ENCODE data around the gene KIRREL3. TPM values are rescaled to one million over a fixed set of nuclear protein-coding genes. Genes with fewer than 3 reads are reported as not detected.

KIRREL3 gene
- total RNA-seq, 2 donors from 2014 or later = 1.2 to 1.3 TPM

DNA sequence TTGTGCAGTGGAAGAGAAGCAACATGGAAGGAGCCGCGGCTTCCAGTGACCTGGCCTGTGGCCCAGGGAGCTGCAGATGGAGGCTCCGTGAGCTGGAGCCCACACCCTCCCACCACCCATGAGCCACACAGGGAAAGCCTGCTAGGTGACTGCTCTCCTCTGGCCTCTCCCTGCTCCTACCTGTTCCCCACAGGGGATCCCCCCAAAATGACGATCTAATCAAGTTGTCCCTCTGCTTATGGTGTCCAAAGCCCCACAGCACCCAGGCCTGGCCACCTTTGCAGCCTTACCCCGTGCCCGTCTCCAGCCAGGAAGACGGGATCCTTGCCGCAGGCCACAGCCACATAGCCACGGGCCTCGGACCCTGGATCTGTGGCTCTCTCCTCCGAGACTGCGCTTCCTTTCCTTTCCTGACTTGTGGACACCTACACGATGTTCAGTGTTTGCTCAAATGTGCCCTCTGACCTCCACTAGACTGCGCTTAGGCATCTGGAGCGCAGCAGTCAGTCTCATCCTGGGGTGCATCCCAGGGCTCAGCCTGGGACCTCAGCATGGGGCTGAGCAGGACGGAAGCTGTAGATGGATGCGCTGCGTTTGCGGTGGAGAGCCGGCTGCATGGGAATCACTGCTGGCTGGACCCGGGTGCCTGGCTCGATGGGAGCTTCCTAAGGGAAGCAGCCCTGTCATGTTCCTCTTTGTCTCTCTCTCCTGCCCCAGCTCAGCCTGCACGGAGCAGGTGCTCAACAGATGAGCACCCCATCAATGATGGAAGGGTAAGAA, 511.8 kb downstream of the KIRREL3 start:
- intact Hi-C loops (cut with DNase I, micrococcal nuclease) = loop anchor here in 1 of 2 donors (10.0 kb wide), 1 partner anchor 184 kb away; the partner anchor contains the start of gene DCPS

DNA sequence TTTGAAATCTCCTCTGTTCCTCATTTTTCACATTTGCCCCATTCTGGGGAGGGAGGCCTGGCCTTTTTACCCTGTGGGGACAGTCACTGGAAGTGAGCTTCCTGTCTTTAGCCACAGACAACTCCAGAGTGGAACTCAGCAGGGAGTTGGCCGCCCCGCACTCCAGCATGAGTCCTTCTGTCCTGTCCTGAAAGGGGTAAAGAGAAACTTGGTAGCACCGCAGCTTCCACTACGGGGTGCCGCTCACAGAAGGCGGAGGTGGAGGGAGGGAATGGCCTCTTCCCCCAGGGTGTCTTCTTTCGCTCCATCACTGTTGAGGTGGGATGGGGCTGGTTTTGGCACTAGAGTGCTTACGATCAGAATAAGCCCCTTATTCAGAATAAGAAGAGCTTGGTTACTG, 512.9 kb downstream of the KIRREL3 start:
- ATAC-seq = no peak
- no peak for DNase-seq
- intact Hi-C loops (cut with DNase I, micrococcal nuclease) = loop anchor here in 1 of 2 donors (10.0 kb wide), 1 partner anchor 183 kb away; the partner anchor contains the start of gene DCPS

More for the DNA sequence above, 511.8 kb downstream of the KIRREL3 start:
- ATAC-seq (no peak), DNase-seq (no peak)

DNA sequence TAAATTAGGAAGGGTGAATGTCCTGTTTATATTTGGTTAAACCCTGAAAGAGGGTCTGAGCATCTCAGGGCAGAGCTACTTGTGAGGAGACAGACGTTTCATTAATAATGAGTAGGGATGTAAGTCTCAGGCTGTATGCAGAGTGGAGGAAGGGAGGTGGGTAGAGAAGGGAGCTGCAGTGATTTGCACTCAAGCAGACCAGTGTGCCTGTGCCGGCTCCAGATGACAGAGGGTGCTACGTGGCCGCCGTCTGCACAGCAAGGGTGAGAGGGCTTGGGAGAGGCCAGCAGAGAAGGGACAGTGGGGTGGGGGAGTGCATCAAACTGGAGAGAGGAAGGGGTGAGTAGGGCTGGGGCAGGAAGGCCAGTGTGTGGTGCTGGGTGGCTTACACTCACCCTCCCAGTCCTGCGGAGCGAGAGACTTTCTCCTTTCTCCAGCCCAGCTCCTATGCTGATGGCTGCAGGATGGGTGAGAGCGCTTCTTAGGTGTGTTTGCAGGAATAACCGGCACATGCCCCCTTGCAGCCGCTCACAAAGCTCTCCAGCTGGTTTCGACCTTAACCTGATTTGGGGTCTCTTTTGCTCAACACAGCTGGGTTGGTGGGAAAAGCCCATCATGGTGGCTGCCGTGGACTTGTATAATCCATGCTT, 514.5 kb downstream of the KIRREL3 start:
- intact Hi-C loops (cut with DNase I, micrococcal nuclease) = loop anchor here in 1 of 2 donors (10.0 kb wide), 1 partner anchor 181 kb away; the partner anchor contains the start of gene DCPS
- no peak for DNase-seq
- ATAC-seq = no peak

DNA sequence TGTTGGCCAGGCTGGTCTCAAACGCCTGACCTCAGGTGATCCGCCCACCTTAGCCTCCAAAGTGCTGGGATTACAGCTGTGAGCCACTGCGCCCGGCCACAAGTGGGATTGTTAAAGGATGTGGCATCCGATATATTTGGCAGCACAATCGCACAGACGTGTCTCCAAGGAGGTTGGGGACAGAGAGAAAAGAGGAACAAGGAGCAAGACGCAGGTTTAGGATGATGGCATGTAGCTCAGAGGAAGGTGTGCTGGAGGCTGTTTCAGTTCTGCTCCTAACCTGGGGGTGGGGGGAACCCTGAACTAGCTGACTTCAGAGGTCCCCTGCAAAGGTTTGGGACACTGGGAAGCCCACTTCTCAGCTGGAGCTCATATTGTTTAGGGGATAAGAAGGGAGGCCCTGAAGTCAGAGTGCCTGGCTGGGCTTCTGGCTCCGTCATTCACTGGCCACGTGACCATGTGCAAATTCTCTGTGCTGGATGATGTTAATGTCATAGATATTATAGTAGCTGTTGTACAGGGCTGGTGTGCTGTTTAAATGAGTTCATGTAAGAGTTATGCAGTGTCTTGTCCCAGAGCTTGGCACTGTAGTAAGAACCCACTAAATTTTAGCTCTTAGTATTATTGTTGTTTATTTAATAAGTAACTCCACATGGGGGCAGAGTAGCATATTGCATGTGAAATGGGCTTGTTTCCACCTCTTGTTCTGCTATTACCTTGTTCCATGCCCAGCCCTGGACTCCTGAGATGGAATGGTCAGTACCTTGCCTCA, 515.4 kb downstream of the KIRREL3 start:
- no peak for ATAC-seq

DNA sequence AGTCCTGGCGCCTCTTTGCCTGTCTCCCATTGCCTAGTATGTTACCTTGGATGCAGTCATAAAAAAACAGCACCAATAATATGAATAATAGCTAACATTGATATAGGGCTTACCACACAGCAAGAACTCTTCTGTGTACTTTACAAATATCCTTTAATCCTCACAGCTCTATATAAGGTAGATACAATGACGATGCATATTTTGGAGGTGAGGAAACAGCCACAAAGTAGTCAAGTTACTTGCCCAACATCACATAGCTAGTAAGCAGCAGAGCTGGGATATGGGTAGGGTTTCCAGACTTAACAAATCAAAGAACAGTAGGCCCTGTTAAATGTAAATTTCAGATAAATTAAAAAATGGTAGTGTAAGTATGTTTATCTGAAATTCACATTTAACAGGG, 516.3 kb downstream of the KIRREL3 start:
- ATAC-seq (no peak), DNase-seq (no peak)
- intact Hi-C loops (cut with DNase I, micrococcal nuclease) = loop anchor here (5.0 to 10.0 kb wide), 2 partner anchors 42 to 179 kb away; partner anchors contain the start of gene DCPS (in 1 of the 2)

More for the DNA sequence above, 515.4 kb downstream of the KIRREL3 start:
- intact Hi-C loops (cut with DNase I, micrococcal nuclease) = loop anchor here in 1 of 2 donors (10.0 kb wide), 1 partner anchor 180 kb away; the partner anchor contains the start of gene DCPS
- DNase-seq = no peak

DNA sequence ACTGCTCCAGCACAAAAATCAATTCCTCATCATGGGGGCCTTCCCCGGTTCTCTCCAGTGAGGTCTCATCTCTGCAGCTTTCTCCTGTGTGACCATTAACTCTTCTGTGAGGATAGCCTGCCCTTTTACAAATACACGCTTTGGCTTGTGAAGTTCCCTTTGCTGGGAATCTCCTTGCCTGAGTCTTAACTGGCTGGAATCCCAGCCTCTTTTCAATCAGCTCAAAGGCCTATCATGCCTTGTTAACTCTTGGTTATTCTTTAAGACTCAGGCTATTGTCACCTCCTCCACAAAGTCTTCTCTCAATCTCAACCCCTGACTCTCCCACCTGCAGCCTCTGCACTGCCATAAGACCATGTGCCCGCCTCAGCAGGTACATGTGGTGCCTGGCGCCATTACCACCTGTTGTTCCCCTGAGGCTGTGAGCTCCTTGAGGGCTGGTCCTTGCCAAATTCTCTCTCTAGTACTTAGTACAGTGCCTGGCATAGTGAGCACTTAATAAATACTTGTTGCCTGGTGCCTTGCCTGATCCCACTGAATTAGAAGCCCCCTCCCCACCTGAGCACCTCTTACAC, 516.9 kb downstream of the KIRREL3 start:
- ATAC-seq (no peak), DNase-seq (peak in 1 of 2 donors; percentile 1)
- intact Hi-C loops (cut with DNase I, micrococcal nuclease) = loop anchor here (5.0 to 10.0 kb wide), 2 partner anchors 41 to 179 kb away; partner anchors contain the start of gene DCPS (in 1 of the 2)

DNA sequence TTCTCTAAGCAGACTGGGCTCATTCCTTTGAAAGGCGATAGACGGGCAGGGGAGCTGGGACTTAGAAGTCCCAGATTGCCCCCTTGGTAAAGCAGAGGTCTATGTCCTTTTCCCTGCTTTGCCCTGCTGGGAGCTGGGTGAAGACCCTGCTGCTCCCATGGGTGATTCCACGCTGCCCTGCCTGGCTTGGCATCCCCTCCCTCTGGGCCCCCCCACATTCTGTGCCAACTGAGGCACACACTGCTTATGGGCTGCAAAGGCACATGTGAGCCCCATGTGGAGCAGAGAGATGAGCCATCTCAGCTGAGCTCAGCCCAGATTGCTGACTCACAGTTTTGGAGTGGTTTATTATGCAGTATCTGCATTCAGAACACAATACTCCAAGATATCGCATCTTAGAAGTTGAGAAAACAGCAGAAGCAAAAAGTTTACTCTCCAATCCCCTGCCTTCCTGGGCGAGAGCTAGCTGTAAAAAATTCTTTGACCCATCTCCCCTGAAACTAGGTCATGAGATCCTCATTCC, 517.9 kb downstream of the KIRREL3 start:
- intact Hi-C loops (cut with DNase I, micrococcal nuclease) = loop anchor here (5.0 to 10.0 kb wide), 2 partner anchors 40 to 178 kb away; partner anchors contain the start of gene DCPS (in 1 of the 2)
- peak; percentile 1 for DNase-seq
- ATAC-seq = no peak

DNA sequence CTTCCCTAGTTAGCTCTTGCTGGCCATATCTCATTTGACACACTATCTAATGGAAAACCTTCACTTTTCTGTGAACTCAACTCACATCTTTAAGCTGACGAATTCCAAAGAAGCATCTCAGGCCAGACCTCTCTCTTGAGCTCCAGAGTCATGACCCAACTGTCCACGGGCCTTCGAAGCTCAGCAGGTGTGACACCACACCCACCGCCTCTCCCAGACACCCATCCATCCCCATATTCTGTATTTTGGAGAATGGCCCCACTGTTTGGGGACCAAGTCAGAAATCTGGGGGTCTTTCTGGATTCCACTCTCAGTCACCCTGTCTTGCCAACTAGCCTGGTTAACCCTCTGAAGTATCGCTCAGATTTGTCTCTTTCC, 519.3 kb downstream of the KIRREL3 start:
- DNase-seq = no peak
- ATAC-seq = no peak

DNA sequence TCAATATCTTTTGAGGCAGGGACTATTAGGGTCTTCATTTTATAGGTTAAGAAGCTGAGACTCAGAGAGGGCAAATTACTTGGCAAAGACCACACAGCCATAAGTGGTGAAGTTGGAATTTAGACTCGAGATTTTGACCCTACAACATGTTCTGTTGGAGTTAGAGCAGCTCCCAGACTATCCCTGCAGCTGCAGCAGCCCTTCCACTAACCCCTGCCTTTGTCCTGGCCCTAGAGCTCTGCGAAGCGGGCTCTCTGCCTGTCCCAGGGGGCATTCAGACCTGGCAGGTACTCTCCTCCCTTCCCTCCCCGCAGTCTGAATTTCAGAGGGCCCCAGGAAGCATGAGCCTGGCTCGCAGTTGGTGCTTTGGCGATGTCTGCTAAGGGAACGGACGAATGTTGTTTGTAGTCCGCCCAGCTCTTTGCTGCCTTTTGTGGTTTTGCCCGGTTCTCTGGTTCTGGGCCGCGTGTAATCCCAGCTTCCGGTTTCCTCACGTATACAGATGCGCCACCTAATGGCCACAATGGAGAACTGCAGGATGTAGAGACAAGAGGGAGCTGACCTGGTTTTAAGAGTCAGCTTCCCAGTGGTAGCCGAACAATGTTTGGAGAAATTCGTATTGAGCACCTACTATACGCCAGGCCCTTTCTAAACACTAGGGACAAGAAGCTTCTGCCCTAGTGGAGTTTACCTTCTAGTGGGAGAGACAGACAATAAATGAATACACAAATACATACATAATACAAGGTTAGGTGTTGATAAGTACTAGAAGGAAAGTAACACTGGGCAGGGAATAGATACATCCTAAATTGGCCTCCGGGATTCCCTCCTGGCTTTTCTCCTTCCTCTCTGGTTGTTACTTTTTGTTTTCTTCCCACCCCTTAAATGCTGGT, 519.9 kb downstream of the KIRREL3 start:
- intact Hi-C loops (cut with DNase I, micrococcal nuclease) = loop anchor here (1.0 to 10.0 kb wide), 3 partner anchors 38 to 176 kb away; partner anchors contain the start of gene DCPS (in 1 of the 2)
- ATAC-seq (peak; percentile 78), DNase-seq (peak; percentile 81 to 83)

More for the DNA sequence above, 519.3 kb downstream of the KIRREL3 start:
- intact Hi-C loops (cut with DNase I, micrococcal nuclease) = loop anchor here (5.0 to 10.0 kb wide), 2 partner anchors 39 to 176 kb away; partner anchors contain the start of gene DCPS (in 1 of the 2)

DNA sequence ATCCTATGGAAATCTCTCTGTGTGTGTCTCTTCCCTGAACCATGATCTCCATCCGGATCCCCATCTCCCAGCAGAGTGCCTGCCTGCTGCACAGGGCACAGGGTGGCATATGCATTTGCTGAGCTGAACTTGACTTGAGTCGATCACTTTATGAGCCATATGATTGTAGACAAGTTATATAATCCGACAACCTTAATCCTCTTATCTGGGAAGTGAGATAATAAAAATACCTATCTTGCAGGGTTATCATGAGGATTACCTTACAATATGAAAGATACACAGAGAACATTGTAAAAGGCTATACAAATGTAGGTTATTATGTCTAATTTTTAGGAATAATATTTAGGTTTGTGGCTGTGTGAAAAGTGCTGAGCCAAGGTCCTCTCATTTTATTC, 520.6 kb downstream of the KIRREL3 start:
- intact Hi-C loops (cut with DNase I, micrococcal nuclease) = loop anchor here (1.0 to 10.0 kb wide), 3 partner anchors 38 to 175 kb away; partner anchors contain the start of gene DCPS (in 1 of the 2)
- ATAC-seq (peak; percentile 93), DNase-seq (no peak)

DNA sequence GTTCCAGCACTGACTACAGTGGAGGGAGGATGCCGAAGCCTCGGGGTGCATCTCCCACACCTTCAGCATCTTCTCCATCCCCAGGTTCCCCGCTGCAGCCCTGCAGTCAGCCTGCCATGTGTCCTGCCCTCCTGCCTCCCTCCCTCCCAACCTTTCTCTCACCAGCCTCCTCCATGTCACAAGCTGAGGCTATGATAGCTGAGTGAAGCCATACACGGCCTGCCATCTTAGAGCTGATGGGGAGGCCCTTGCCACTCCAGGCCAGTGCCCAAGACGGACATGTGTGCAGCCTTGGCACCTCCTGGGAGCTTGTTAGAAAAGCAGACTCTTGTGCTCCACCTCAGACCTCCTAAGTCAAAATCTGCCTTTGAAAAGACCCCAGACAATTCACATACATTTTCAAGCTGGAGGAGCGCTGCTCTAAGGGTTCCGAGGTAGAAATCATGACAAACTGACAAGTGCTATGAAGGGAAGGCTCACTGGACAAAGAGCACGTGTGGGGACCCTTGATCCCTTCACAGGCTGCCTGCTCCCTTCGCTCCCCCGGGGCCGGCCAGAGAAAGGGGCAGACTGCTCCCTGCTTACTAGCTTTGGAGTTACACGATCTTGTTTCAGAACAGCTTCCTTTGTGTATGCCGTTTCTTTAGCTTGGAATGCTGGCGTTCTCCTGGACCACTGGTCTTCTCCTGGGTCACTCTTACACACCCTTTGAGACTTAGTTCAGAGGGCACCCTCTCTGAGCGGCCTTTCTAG, 521.2 kb downstream of the KIRREL3 start:
- DNase-seq = no peak
- intact Hi-C loops (cut with DNase I, micrococcal nuclease) = no loop called here
- ATAC-seq = no peak

DNA sequence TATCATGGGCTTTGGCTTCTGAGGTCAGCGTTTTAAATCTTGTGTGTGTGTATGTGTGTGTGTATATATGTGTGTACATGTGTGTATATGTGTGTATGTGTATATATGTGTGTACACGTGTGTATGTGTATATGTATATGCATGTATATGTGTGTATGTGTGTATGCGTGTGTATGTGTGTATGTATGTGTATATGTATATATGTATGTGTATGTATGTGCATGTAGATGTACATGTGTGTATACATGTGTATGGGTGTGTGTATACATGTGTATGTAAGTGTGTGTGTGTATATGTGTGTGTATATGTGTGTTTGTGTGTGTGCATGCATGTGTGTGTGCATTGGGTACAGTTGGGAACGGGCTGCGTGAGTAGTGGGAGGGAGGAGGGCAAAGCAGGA, 522.1 kb downstream of the KIRREL3 start:
- intact Hi-C loops (cut with DNase I, micrococcal nuclease) = no loop called here
- no peak for ATAC-seq
- DNase-seq = no peak

DNA sequence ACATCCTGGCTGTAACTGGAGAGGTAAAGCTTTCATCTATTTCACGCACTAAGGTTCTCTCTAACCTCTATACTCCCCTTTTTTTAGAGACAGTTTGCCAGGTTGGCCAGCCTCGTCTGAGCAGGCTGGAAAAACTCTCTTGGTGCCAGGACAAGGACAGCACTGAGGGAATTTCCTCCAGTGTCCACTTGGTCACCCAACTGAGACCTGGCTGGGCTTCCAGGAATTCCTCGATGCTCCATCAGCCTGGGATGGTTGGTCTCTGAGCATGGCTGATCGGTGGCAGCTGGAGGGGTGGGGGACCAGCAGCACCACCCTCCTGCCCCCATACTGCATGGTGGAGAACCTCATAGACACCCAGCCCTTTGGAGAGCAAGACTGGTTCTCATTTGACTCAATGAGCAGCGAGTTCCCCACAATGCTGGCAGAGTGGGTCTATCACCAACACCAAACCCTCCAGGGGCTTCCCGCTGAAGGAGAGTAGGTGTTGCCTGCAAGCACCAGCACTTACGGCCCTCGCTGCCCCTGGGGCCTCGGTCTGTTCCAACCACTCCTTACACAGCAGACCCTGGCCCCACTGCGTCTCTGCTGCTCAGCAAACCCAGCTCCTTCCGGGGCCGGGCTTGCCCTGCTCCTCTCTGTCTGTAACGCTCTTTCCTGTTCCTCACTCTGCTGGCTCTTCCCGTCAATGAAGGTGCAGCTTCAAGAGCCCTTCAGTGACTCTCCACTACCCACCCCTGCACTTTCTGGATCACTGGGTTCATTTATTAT, 522.9 kb downstream of the KIRREL3 start:
- ATAC-seq = no peak
- intact Hi-C loops (cut with DNase I, micrococcal nuclease) = no loop called here

DNA sequence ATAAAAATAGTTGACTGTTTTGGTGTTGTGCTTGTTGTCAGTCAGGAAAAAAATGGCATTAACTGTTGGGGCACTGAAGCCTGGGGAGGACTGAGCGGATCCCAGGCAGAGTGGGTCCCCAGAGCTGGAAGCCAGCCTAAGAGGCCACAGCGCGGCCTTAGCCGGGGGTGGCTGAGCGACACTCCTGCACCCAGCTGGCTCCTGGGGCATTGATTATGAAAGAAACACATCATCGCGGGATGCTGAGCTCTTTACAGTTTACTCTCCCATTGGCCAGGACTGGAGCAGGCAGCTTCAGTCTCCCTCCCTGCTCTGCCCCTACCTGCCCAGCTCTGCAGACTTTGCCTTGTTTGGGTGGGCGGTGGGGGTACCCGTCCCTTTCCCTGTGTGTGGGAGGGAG, 523.6 kb downstream of the KIRREL3 start:
- ATAC-seq = no peak
- intact Hi-C loops (cut with DNase I, micrococcal nuclease) = no loop called here
- DNase-seq = no peak

More for the DNA sequence above, 522.9 kb downstream of the KIRREL3 start:
- no peak for DNase-seq

DNA sequence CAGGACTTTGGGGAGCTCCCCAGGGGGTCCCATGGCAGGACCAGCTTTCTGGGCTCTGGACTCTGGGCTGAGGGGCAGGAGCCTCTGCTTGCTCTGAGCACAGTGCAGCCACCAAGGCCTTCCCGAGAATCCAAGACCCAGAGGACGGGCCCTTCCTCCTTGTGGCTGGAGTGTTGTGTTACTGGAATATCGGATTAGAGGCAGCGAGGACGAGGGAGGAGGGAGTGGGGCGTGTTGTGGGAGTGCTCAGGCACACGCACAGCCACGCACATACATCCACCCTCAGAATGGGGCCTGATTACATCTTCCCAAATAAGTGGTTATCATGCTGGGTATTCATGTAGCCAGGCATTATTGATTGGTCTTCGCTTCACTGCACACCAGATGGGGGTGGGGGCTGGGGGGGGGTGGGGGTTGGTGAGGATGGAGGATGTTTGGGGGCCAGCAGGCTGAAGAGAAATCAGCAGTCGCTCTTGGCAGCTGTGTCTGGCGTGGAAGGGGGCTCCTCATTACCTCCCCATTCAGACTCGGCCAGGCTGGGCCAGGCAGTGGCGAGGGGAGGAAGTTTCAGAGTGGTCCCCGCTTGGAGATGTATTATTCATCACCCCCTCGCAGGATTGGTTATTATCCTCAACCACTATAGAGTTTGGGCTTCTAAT, 524.2 kb downstream of the KIRREL3 start:
- intact Hi-C loops (cut with DNase I, micrococcal nuclease) = no loop called here
- DNase-seq (no peak), ATAC-seq (no peak)

All from left colon (tissue), 2 donors.